IMR-90 (cell line): ENCODE results near the gene MOV10. TPM values are rescaled to one million over a fixed set of nuclear protein-coding genes. Genes with fewer than 3 reads are reported as not detected.

ENCODE experiments used
- ATAC-seq: fragments of 200-7000 bp; cut with Tn5 transposase; 2 replicates; pipeline ENCODE4 v1.9.1; 2020; ENCODE audit warnings: low read depth, mild to moderate bottlenecking, moderate library complexity
- BruUV-seq: library from RNA; stranded (reverse); fragments of 400-500 nt; replicated peaks from 2 replicates; lab custom pipeline; 2021; lab: Mats Ljungman, UMichigan
- CTCF ChIA-PET: fragments of 300-600 bp; formaldehyde crosslinking; extraction: SDS; loops from one replicate; lab custom pipeline; 2021; ENCODE audit warnings: antibody characterized with exemption; lab: Yijun Ruan, JAX
- POLR2A ChIA-PET: fragments of 300-600 bp; sonication (Branson Sonifier 250); formaldehyde crosslinking; loops from one replicate; lab custom pipeline; 2022; ENCODE audit warnings: antibody characterized with exemption; ENCODE audit not compliant: unreplicated experiment; lab: Charles Lee
- DNase-seq: peaks from one replicate; pipeline ENCODE4 v3.0.0; 2013
- H2AFZ ChIP-seq: replicated peaks from 2 replicates; pipeline ENCODE3; 2013; ENCODE audit warnings: low read length, mild to moderate bottlenecking; ENCODE audit not compliant: poor library complexity
- H2AK5ac ChIP-seq: 2 replicates; pipeline ENCODE4 v1.6.1; 2013; ENCODE audit warnings: low read depth, low read length, inconsistent platforms
- H2AK9ac ChIP-seq: replicated peaks from 2 replicates; pipeline ENCODE3; 2013; ENCODE audit warnings: mild to moderate bottlenecking, low read depth, low read length, moderate library complexity; ENCODE audit not compliant: poor library complexity
- H2BK120ac ChIP-seq: 2 replicates; pipeline ENCODE4 v1.6.1; 2013; ENCODE audit warnings: low read depth, low read length, inconsistent platforms
- H2BK15ac ChIP-seq: 3 replicates; pipeline ENCODE4 v1.6.1; 2013; ENCODE audit warnings: low read depth, low read length, inconsistent platforms
- H2BK20ac ChIP-seq: 2 replicates; pipeline ENCODE4 v1.6.1; 2013; ENCODE audit warnings: low read depth, mild to moderate bottlenecking, inconsistent platforms, low read length, moderate library complexity
- H2BK5ac ChIP-seq: 2 replicates; pipeline ENCODE4 v1.6.1; 2013; ENCODE audit warnings: mild to moderate bottlenecking, low read depth, low read length, inconsistent platforms; ENCODE audit not compliant: poor library complexity, severe bottlenecking
- H3K14ac ChIP-seq: replicated peaks from 2 replicates; pipeline ENCODE4 v1.6.1; 2013; ENCODE audit warnings: low read depth, low read length, inconsistent platforms
- H3K18ac ChIP-seq: 2 replicates; pipeline ENCODE4 v1.6.1; 2013; ENCODE audit warnings: low read depth, low read length, control low read depth
- H3K23ac ChIP-seq: 2 replicates; pipeline ENCODE4 v1.6.1; 2013; ENCODE audit warnings: low read depth, low read length, inconsistent platforms
- H3K27ac ChIP-seq: 2 replicates; pipeline ENCODE4 v1.5.1; 2013; ENCODE audit warnings: mild to moderate bottlenecking, control low read depth, low read length; ENCODE audit not compliant: insufficient read depth
- H3K27me3 ChIP-seq: 2 replicates; pipeline ENCODE4 v1.6.1; 2013; ENCODE audit warnings: low read length; ENCODE audit not compliant: control insufficient read depth, insufficient read depth
- H3K36me3 ChIP-seq: 2 replicates; pipeline ENCODE4 v1.6.1; 2013; ENCODE audit warnings: low read length, mixed read lengths; ENCODE audit not compliant: control insufficient read depth, insufficient read depth
- H3K4ac ChIP-seq: 2 replicates; pipeline ENCODE4 v1.6.1; 2013; ENCODE audit warnings: low read depth, low read length, inconsistent platforms
- H3K4me1 ChIP-seq: 2 replicates; pipeline ENCODE4 v1.6.1; 2013; ENCODE audit warnings: low read length, mixed read lengths; ENCODE audit not compliant: control insufficient read depth, insufficient read depth
- H3K4me2 ChIP-seq: 2 replicates; pipeline ENCODE4 v1.6.1; 2013; ENCODE audit warnings: low read depth, mild to moderate bottlenecking, control low read depth, low read length, moderate library complexity
- H3K4me3 ChIP-seq: 2 replicates; pipeline ENCODE4 v1.5.1; 2013; ENCODE audit warnings: low read depth, mild to moderate bottlenecking, control low read depth, low read length, moderate library complexity; ENCODE audit not compliant: insufficient read depth
- H3K56ac ChIP-seq: 2 replicates; pipeline ENCODE4 v1.6.1; 2013; ENCODE audit warnings: low read length, inconsistent platforms; ENCODE audit not compliant: insufficient read depth; ENCODE audit errors: extremely low read depth
- H3K79me1 ChIP-seq, 2 experiments: 2 replicates each; pipeline ENCODE4 v1.6.1; 2013; ENCODE audit warnings: low read length in 2 of 2, inconsistent platforms in 1 of 2, low read depth in 1 of 2
- H3K9ac ChIP-seq: 2 replicates; pipeline ENCODE4 v1.6.1; 2013; ENCODE audit warnings: low read depth, low read length, control low read depth
- H3K9me1 ChIP-seq: 2 replicates; pipeline ENCODE4 v1.6.1; 2013; ENCODE audit warnings: low read length, inconsistent platforms; ENCODE audit not compliant: insufficient read depth
- H3K9me3 ChIP-seq: 2 replicates; pipeline ENCODE4 v1.6.1; 2013; ENCODE audit warnings: low read length; ENCODE audit not compliant: control insufficient read depth, insufficient read depth
- H4K20me1 ChIP-seq: 2 replicates; pipeline ENCODE4 v1.6.1; 2013; ENCODE audit warnings: low read length, inconsistent platforms; ENCODE audit not compliant: insufficient read depth
- H4K5ac ChIP-seq: 2 replicates; pipeline ENCODE4 v1.6.1; 2013; ENCODE audit warnings: mild to moderate bottlenecking, low read depth, low read length, control low read depth
- H4K8ac ChIP-seq, 2 experiments: 2 replicates each; pipeline ENCODE4 v1.6.1; 2013; ENCODE audit warnings: low read depth in 2 of 2, low read length in 2 of 2, control low read depth in 1 of 2, inconsistent platforms in 1 of 2
- H4K91ac ChIP-seq: 2 replicates; pipeline ENCODE4 v1.6.1; 2013; ENCODE audit warnings: low read depth, low read length, inconsistent platforms; ENCODE audit not compliant: insufficient read depth
- BHLHE40 ChIP-seq: fragments of 150-350 bp; IDR thresholded peaks from 2 replicates; pipeline ENCODE4 v1.6.1; 2016; ENCODE audit warnings: mild to moderate bottlenecking, low read depth, low read length
- CEBPB ChIP-seq: IDR thresholded peaks from 2 replicates; pipeline ENCODE4 v1.6.1; 2012; ENCODE audit warnings: low read depth, low read length, improper control_type of control experiment
- CTCF ChIP-seq: conservative IDR thresholded peaks from 2 replicates; pipeline ENCODE4 v1.5.1; 2012; ENCODE audit warnings: mild to moderate bottlenecking, low read depth, low read length, improper control_type of control experiment
- ELK1 ChIP-seq: fragments of 150-350 bp; IDR thresholded peaks from 2 replicates; pipeline ENCODE4 v1.6.1; 2016; ENCODE audit warnings: low read depth, mild to moderate bottlenecking, low read length, moderate library complexity, borderline replicate concordance
- RCOR1 ChIP-seq: IDR thresholded peaks from 2 replicates; pipeline ENCODE4 v1.6.1; 2012; ENCODE audit warnings: mild to moderate bottlenecking, low read length, improper control_type of control experiment; ENCODE audit not compliant: insufficient replicate concordance
- SMC3 ChIP-seq: fragments of 150-350 bp; IDR thresholded peaks from 2 replicates; pipeline ENCODE4 v1.6.1; 2016; ENCODE audit warnings: low read depth, mild to moderate bottlenecking, antibody characterized with exemption, low read length, moderate library complexity
- WGBS, 2 experiments: methylation state at CpG; one replicate each; pipeline versions ENCODE4 v1.1.5 to v1.1.7; 2013; ENCODE audit warnings: missing lambda C conversion rate in 2 of 2; ENCODE audit not compliant: insufficient read length in 1 of 2; ENCODE audit errors: extremely low coverage in 2 of 2; 5-methylcytosine and 5-hydroxymethylcytosine counted together
- dilution Hi-C: fragments of 300-500 bp; cut with HindIII; formaldehyde crosslinking; loops from one replicate; pipeline ENCODE4 v1.14.3; 2018; ENCODE audit warnings: low sequenced_read_pairs; ENCODE audit not compliant: unreplicated experiment
- in situ Hi-C: fragments of 300-500 bp; cut with MboI; formaldehyde crosslinking; loops from 3 replicates; pipeline ENCODE4 v1.14.3; 2019; ENCODE audit warnings: low sequenced_read_pairs, inconsistent platforms, mixed read lengths
- intact Hi-C: fragments of 100-400 bp; cut with micrococcal nuclease; formaldehyde crosslinking; loops from 2 replicates; pipeline ENCODE4 v1.10.0; 2022
- polyA plus RNA-seq, 3 experiments: library from polyadenylated mRNA; depleted of rRNA; stranded (reverse); fragments of >200 nt; gene quantifications; 2 replicates each; pipeline ENCODE4 v1.2.3, GENCODE V29; 2012; ENCODE audit warnings: low replicate concordance in 1 of 3
- total RNA-seq: library from RNA; depleted of rRNA; stranded (reverse); fragments of >200 nt; gene quantifications from 2 replicates; pipeline ENCODE4 v1.2.3, GENCODE V29; 2012

MOV10 gene
- total and polyA plus RNA-seq, 2 of the 4 experiments (the other 2 are of a cell fraction), result 36.7 to 103 TPM

- H2AK5ac ChIP-seq, result no peak overlapping the region
- BruUV-seq, result TSS peak; percentile 17
- H3K4ac ChIP-seq, result no peak overlapping the region
- intact Hi-C loops (no loop called here), dilution Hi-C loops (no loop called here), in situ Hi-C loops (no loop called here)
- H3K36me3 ChIP-seq, result peaks cover 72% of the 10 kb centered on the region
- H4K91ac ChIP-seq, result no peak overlapping the region
- no peak overlapping the region for H3K18ac ChIP-seq
- no peak overlapping the region for H2BK5ac ChIP-seq
- no peak for DNase-seq
- ATAC-seq, result no peak
- no peak overlapping the region for H2AFZ ChIP-seq
- no peak overlapping the region for H3K14ac ChIP-seq
- H3K23ac ChIP-seq, result no peak overlapping the region
- no peaks in the 10 kb centered on the region for H3K9me3 ChIP-seq
- H3K4me3 ChIP-seq, result no peak overlapping the region
- H3K27me3 ChIP-seq, result no peaks in the 10 kb centered on the region
- ChIA-PET POLR2A (no interaction called here), CTCF (no interaction called here)
- no peak overlapping the region for H3K9ac ChIP-seq
- no peak overlapping the region for H3K4me2 ChIP-seq
- 60% methylated on average over 1 of the region's 6 CpGs; no CpG with 5 or more reads in 1 of the 2 experiments for WGBS, 2 experiments
- H2BK120ac ChIP-seq, result no peak overlapping the region
- H3K56ac ChIP-seq, result no peak overlapping the region
- H3K9me1 ChIP-seq, result peaks cover 4% of the 10 kb centered on the region; the same call in 1 of the 2 replicates
- no peak overlapping the region for H2BK20ac ChIP-seq
- no peak overlapping the region for H2AK9ac ChIP-seq
- no peaks in the 10 kb centered on the region for H3K4me1 ChIP-seq
- H2BK15ac ChIP-seq, result no peak overlapping the region
- no peak overlapping the region for H3K27ac ChIP-seq
- peaks cover 8 to 23% of the 10 kb centered on the region in 2 experiments for H3K79me1 ChIP-seq
- TF ChIP-seq SMC3 (no peak), CTCF (no peak), CEBPB (no peak), ELK1 (no peak), RCOR1 (no peak), BHLHE40 (no peak)
- no peaks in the 10 kb centered on the region for H4K20me1 ChIP-seq
- H4K5ac ChIP-seq, result no peak overlapping the region
- H4K8ac ChIP-seq, result no peak overlapping the region
Observed at GRCh38 chr1:112693821-112694220, 19.4 kb downstream of the MOV10 start.
